MM.1S (cell line): ENCODE data around the gene FGFR2.

ENCODE experiments used
- DNase-seq: peaks from one replicate; pipeline ENCODE4 v3.0.0-alpha.2; 2015
- H2AFZ ChIP-seq: fragments of 300-600 bp; sonication (generic); 2 replicates; pipeline ENCODE4 v1.6.0; 2016; ENCODE audit warnings: antibody characterized with exemption, low read length
- H3F3A ChIP-seq: fragments of 300-600 bp; sonication (generic); 2 replicates; pipeline ENCODE4 v1.6.1; 2016; ENCODE audit warnings: mild to moderate bottlenecking, antibody characterized with exemption, low read length, moderate library complexity, mixed read lengths; ENCODE audit not compliant: insufficient read depth
- H3K27ac ChIP-seq: fragments of 300-600 bp; sonication (generic); 2 replicates; pipeline ENCODE4 v1.5.1; 2016; ENCODE audit warnings: mild to moderate bottlenecking, low read length
- H3K27me3 ChIP-seq: fragments of 300-600 bp; sonication (generic); replicated peaks from 2 replicates; pipeline ENCODE4 v1.6.0; 2016; ENCODE audit warnings: low read length; ENCODE audit not compliant: insufficient read depth
- H3K36me3 ChIP-seq: fragments of 300-600 bp; sonication (generic); replicated peaks from 2 replicates; pipeline ENCODE4 v1.6.1; 2016; ENCODE audit warnings: mild to moderate bottlenecking, low read length, mixed read lengths; ENCODE audit not compliant: insufficient read depth
- H3K4me1 ChIP-seq: fragments of 300-600 bp; sonication (generic); 2 replicates; pipeline ENCODE4 v1.6.1; 2016; ENCODE audit warnings: low read length, mixed read lengths
- H3K4me2 ChIP-seq: fragments of 300-600 bp; sonication (generic); 2 replicates; pipeline ENCODE4 v1.6.0; 2016; ENCODE audit warnings: low read depth, low read length
- H3K4me3 ChIP-seq: fragments of 300-600 bp; sonication (generic); 2 replicates; pipeline ENCODE4 v1.5.1; 2016; ENCODE audit warnings: low read length, mixed read lengths
- H3K79me2 ChIP-seq: fragments of 300-600 bp; sonication (generic); 2 replicates; pipeline ENCODE4 v1.6.1; 2016; ENCODE audit warnings: mixed run types, low read length, mixed read lengths
- H3K9ac ChIP-seq: fragments of 300-600 bp; sonication (generic); 2 replicates; pipeline ENCODE4 v1.6.1; 2016; ENCODE audit warnings: low read length, mixed read lengths
- H3K9me2 ChIP-seq: fragments of 300-600 bp; sonication (generic); replicated peaks from 2 replicates; pipeline ENCODE4 v1.6.1; 2016; ENCODE audit warnings: mild to moderate bottlenecking, low read length, mixed read lengths; ENCODE audit not compliant: insufficient read depth
- H3K9me3 ChIP-seq: fragments of 300-600 bp; sonication (generic); replicated peaks from 2 replicates; pipeline ENCODE4 v1.6.1; 2016; ENCODE audit warnings: mild to moderate bottlenecking, low read length, mixed read lengths; ENCODE audit not compliant: insufficient read depth
- H4K20me1 ChIP-seq: fragments of 300-600 bp; sonication (generic); 2 replicates; pipeline ENCODE4 v1.6.1; 2016; ENCODE audit warnings: mild to moderate bottlenecking, low read length, moderate library complexity, mixed read lengths; ENCODE audit not compliant: insufficient read depth
- EZH2 ChIP-seq: fragments of 300-600 bp; sonication (generic); optimal IDR thresholded peaks from 2 replicates; pipeline ENCODE3; 2017; ENCODE audit warnings: low read depth, mild to moderate bottlenecking, antibody characterized with exemption, low read length, mixed read lengths
- EZH2phosphoT487 ChIP-seq: fragments of 300-600 bp; sonication (generic); IDR thresholded peaks from 2 replicates; pipeline ENCODE4 v1.6.1; 2018; ENCODE audit warnings: antibody characterized with exemption, low read length
- TF ChIP-seq, protein P1 (sequence below): fragments of 300-600 bp; sonication (generic); IDR thresholded peaks from 2 replicates; pipeline ENCODE4 v1.5.1; 2016; ENCODE audit warnings: antibody characterized with exemption, low read length, mixed read lengths

Gene FGFR2

DNA sequence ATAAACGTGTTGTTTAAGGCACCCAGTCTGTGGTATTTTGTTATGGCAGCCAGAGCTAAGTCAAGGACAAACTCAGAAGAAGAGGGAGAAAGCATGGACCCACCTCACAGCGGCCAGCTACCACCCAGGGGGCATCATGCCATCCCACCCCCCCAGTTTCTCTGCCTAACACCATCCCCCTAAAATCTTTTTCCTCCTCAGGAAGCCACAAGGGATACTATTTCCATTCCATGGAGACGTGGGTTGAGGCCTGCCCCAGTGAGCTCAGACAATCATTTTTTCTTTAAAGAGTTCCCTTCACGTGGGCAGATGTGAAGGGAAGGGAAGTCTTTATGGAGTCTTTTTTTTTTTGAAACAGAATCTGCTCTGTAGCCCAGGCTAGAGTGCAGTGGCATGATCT lies 131.8 kb downstream of the FGFR2 start:
- Histone ChIP-seq H4K20me1 (no peaks in the 10 kb centered on the region), H3K27ac (no peak overlapping the region), H3K9ac (no peak overlapping the region)

DNA sequence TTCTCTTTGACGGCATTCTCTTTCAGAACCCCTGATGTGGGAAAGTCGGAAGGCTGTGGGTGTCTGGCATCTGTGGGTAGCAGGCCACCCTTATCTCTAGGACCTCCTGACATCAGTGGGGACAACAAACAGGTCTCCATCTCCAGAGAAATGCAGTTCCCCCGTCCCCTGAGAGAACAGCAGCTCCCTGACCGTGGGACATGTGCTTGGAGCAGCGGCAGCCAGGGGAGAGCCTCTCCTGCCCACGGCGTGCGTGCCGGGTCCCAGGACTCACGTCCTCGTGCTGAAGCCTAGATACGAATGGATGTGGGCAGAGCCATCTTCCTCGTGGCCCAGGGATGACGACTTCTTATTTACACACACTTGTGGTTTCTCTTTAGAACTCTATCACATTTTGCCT lies 133.0 kb downstream of the FGFR2 start:
- H3K36me3 ChIP-seq: no peaks in the 10 kb centered on the region
- H3K9me3 ChIP-seq: no peaks in the 10 kb centered on the region
- H3F3A ChIP-seq: no peaks in the 10 kb centered on the region
- no peak overlapping the region for H3K4me2 ChIP-seq
- H3K4me3 ChIP-seq: no peak overlapping the region
- DNase-seq: no peak
- no peaks in the 10 kb centered on the region for H3K4me1 ChIP-seq
- no peak overlapping the region for H2AFZ ChIP-seq
- H3K27me3 ChIP-seq: no peaks in the 10 kb centered on the region
- H3K9ac ChIP-seq: no peak overlapping the region
- no peaks in the 10 kb centered on the region for H4K20me1 ChIP-seq
- no peaks in the 10 kb centered on the region for H3K9me2 ChIP-seq
- no peak for TF ChIP-seq EZH2phosphoT487
- no peak for TF ChIP-seq EZH2
- TF ChIP-seq, protein P1, sequence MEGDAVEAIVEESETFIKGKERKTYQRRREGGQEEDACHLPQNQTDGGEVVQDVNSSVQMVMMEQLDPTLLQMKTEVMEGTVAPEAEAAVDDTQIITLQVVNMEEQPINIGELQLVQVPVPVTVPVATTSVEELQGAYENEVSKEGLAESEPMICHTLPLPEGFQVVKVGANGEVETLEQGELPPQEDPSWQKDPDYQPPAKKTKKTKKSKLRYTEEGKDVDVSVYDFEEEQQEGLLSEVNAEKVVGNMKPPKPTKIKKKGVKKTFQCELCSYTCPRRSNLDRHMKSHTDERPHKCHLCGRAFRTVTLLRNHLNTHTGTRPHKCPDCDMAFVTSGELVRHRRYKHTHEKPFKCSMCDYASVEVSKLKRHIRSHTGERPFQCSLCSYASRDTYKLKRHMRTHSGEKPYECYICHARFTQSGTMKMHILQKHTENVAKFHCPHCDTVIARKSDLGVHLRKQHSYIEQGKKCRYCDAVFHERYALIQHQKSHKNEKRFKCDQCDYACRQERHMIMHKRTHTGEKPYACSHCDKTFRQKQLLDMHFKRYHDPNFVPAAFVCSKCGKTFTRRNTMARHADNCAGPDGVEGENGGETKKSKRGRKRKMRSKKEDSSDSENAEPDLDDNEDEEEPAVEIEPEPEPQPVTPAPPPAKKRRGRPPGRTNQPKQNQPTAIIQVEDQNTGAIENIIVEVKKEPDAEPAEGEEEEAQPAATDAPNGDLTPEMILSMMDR: no peak
- H3K27ac ChIP-seq: no peak overlapping the region
- no peaks in the 10 kb centered on the region for H3K79me2 ChIP-seq

More for the DNA sequence above, 131.8 kb downstream of the FGFR2 start:
- no peaks in the 10 kb centered on the region for H3K9me2 ChIP-seq
- H3K4me3 ChIP-seq: no peak overlapping the region
- H3K4me2 ChIP-seq: no peak overlapping the region
- no peaks in the 10 kb centered on the region for H3K27me3 ChIP-seq
- no peaks in the 10 kb centered on the region for H3K79me2 ChIP-seq
- H3F3A ChIP-seq: no peaks in the 10 kb centered on the region
- no peaks in the 10 kb centered on the region for H3K36me3 ChIP-seq
- TF ChIP-seq, protein P1: no peak
- TF ChIP-seq EZH2phosphoT487 (no peak), EZH2 (no peak)
- H2AFZ ChIP-seq: no peak overlapping the region
- DNase-seq: no peak
- H3K4me1 ChIP-seq: no peaks in the 10 kb centered on the region
- H3K9me3 ChIP-seq: no peaks in the 10 kb centered on the region

DNA sequence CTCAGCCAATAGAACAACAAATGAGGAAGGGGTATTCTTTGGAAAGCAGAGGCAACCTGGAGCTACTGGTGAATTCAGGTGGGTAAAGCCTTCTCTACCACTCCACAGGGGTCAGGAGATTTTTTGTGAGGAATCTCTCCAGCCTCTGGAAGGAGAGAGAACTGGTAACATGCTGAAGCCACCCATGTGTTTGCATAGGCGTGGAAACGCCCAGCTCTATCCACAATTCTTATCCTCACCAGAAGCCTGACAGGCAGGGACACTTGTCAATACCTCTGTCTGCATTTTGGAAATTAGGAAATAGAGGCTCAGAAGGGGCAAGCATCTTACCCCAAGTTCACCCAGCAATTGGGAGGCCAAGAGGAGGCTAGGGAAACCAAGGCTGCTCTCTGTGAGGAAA lies 133.7 kb downstream of the FGFR2 start:
- no peaks in the 10 kb centered on the region for H3K9me3 ChIP-seq
- no peak for DNase-seq
- TF ChIP-seq, protein P1: no peak
- TF ChIP-seq EZH2phosphoT487 (no peak), EZH2 (no peak)
- no peaks in the 10 kb centered on the region for H3K27me3 ChIP-seq
- no peak overlapping the region for H3K9ac ChIP-seq
- H3K4me1 ChIP-seq: no peaks in the 10 kb centered on the region
- no peak overlapping the region for H2AFZ ChIP-seq
- no peaks in the 10 kb centered on the region for H3K9me2 ChIP-seq
- no peaks in the 10 kb centered on the region for H3F3A ChIP-seq
- H3K27ac ChIP-seq: no peak overlapping the region
- no peak overlapping the region for H3K4me2 ChIP-seq
- no peaks in the 10 kb centered on the region for H4K20me1 ChIP-seq
- H3K79me2 ChIP-seq: no peaks in the 10 kb centered on the region
- no peaks in the 10 kb centered on the region for H3K36me3 ChIP-seq
- no peak overlapping the region for H3K4me3 ChIP-seq
